ENCODE results near the gene JMJD1C.
"Not testable (repeated sequence)": the region's sequence is repeated elsewhere in the genome, so short reads cannot be mapped to it uniquely, and the experiment has no call there.

The JMJD1C gene

DNA sequence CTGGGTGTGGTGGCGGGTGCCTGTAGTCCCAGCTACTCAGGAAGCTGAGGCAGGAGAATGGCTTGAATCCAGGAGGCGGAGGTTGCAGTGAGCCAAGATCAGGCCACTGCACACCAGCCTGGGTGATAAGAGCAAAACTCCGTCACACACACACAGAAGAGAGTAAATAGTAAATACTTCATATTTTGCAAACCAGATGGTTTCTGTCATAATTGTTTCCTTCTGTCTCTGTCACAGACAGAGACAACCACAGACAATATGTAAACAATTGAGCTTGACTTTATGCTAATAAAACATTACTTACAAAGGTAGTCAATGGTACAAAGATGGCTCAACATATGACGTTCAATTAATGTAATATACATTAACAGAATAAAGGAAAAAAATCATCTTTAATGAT lies 83.7 kb downstream of the JMJD1C start:
- Histone ChIP-seq H3F3A (ENCODE audit: insufficient read depth) (no peaks in the 10 kb centered on the region), H3K9me3 (ENCODE audit: insufficient read depth, low read length) (no peaks in the 10 kb centered on the region), H4K20me1 (ENCODE audit: low read depth, low read length) (no peaks in the 10 kb centered on the region), H3K36me3 (ENCODE audit: low read length) (no peaks in the 10 kb centered on the region), H3K9me2 (replicated peaks; ENCODE audit: insufficient read depth, low read length) (no peaks in the 10 kb centered on the region), H3K4me3 (ENCODE audit: insufficient read depth, low read length, poor library complexity, severe bottlenecking) (no peak overlapping the region), H3K4me2 (ENCODE audit: low read depth, low read length, poor library complexity, severe bottlenecking) (no peak overlapping the region), H3K79me2 (ENCODE audit: insufficient read depth, low read length) (peaks cover 19% of the 10 kb centered on the region), H3K27ac (ENCODE audit: low read depth, low read length) (no peak overlapping the region), H2AFZ (ENCODE audit: low read depth, low read length, severe bottlenecking) (no peak overlapping the region), H3K9ac (ENCODE audit: low read length) (no peak overlapping the region), H3K27me3 (ENCODE audit: low read length) (no peaks in the 10 kb centered on the region)
- TF ChIP-seq EZH2phosphoT487 (conservative IDR thresholded peaks at IDR 0.05; ENCODE audit: low read length): no peak
- TF ChIP-seq, protein P1, sequence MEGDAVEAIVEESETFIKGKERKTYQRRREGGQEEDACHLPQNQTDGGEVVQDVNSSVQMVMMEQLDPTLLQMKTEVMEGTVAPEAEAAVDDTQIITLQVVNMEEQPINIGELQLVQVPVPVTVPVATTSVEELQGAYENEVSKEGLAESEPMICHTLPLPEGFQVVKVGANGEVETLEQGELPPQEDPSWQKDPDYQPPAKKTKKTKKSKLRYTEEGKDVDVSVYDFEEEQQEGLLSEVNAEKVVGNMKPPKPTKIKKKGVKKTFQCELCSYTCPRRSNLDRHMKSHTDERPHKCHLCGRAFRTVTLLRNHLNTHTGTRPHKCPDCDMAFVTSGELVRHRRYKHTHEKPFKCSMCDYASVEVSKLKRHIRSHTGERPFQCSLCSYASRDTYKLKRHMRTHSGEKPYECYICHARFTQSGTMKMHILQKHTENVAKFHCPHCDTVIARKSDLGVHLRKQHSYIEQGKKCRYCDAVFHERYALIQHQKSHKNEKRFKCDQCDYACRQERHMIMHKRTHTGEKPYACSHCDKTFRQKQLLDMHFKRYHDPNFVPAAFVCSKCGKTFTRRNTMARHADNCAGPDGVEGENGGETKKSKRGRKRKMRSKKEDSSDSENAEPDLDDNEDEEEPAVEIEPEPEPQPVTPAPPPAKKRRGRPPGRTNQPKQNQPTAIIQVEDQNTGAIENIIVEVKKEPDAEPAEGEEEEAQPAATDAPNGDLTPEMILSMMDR (IDR thresholded peaks at IDR 0.05; ENCODE audit: insufficient read depth, low read length, poor library complexity, severe bottlenecking): no peak

DNA sequence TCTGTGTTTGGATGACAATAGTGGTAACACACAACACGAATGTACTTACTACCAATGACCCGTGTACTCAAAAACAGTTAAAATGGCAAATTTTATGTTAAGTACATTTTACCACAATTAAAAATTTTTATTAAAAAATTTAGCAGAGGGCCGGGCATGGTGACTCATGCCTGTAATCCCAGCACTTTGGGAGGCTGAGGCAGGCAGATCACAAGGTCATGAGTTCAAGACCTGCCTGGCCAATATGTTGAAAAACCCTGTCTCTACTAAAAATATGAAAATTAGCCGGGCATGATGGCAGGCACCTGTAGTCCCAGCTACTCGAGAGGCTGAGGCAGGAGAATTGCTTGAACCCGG lies 88.5 kb downstream of the JMJD1C start:
- not testable (repeated sequence) for H4K20me1 ChIP-seq (ENCODE audit: low read depth, low read length); H3F3A ChIP-seq (ENCODE audit: insufficient read depth); H3K9me2 ChIP-seq (replicated peaks; ENCODE audit: insufficient read depth, low read length); H3K9ac ChIP-seq (ENCODE audit: low read length); H3K27ac ChIP-seq (ENCODE audit: low read depth, low read length); H3K27me3 ChIP-seq (ENCODE audit: low read length); H3K4me3 ChIP-seq (ENCODE audit: insufficient read depth, low read length, poor library complexity, severe bottlenecking); H3K36me3 ChIP-seq (ENCODE audit: low read length); H2AFZ ChIP-seq (ENCODE audit: low read depth, low read length, severe bottlenecking); H3K9me3 ChIP-seq (ENCODE audit: insufficient read depth, low read length); H3K79me2 ChIP-seq (ENCODE audit: insufficient read depth, low read length)
- peak overlapping the region; percentile 29 for H3K4me2 ChIP-seq (ENCODE audit: low read depth, low read length, poor library complexity, severe bottlenecking)

DNA sequence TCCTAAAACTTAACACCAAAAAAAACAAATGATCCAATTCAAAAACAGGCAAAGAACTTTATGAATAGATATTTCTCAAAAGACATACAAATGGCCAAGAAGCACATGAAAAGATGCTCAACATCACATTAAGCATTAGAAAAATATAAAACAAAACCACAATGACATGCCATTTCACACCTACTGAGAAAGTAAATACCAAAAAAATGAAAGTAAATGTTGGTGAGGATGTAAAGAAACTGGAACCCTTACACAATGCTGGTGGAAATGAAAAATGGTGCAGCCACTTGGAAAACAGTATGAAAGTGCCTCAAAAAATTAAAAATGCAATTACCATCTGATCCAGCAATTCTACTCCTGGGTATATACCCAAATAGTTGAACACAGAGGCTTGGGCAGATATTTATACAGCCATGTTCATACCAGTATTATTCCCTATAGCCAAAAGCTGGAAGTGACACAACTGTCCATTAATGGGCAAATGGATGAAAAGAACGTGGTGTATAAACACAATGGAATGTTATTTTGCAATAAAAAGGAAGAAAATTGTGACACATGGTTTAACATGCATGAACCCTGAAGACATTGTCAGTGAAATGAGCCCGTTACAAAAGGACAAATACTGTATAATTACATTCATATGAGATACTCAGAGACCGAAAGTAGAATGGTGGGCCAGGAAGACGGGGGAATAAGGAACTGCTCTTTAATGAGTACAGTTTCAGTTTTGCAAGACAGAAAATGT lies 89.0 kb downstream of the JMJD1C start:
- Histone ChIP-seq H3K9me3 (ENCODE audit: insufficient read depth, low read length) (no peaks in the 10 kb centered on the region), H3K9ac (ENCODE audit: low read length) (no peak overlapping the region), H3K4me3 (ENCODE audit: insufficient read depth, low read length, poor library complexity, severe bottlenecking) (no peak overlapping the region), H3K36me3 (ENCODE audit: low read length) (no peaks in the 10 kb centered on the region), H4K20me1 (ENCODE audit: low read depth, low read length) (peaks cover 9% of the 10 kb centered on the region; the same call in 1 of the 2 replicates), H3K4me2 (ENCODE audit: low read depth, low read length, poor library complexity, severe bottlenecking) (peak overlapping the region; percentile 29), H2AFZ (ENCODE audit: low read depth, low read length, severe bottlenecking) (no peak overlapping the region), H3K27me3 (ENCODE audit: low read length) (no peaks in the 10 kb centered on the region), H3K9me2 (replicated peaks; ENCODE audit: insufficient read depth, low read length) (no peaks in the 10 kb centered on the region), H3K27ac (ENCODE audit: low read depth, low read length) (no peak overlapping the region), H3F3A (ENCODE audit: insufficient read depth) (no peaks in the 10 kb centered on the region), H3K79me2 (ENCODE audit: insufficient read depth, low read length) (0 out of 2 replicates have a peak, but pooled peaks cover 5% of the 10 kb centered on the region)
- TF ChIP-seq, protein P1 (IDR thresholded peaks at IDR 0.05; ENCODE audit: insufficient read depth, low read length, poor library complexity, severe bottlenecking): no peak
- no peak for TF ChIP-seq EZH2phosphoT487 (conservative IDR thresholded peaks at IDR 0.05; ENCODE audit: low read length)

DNA sequence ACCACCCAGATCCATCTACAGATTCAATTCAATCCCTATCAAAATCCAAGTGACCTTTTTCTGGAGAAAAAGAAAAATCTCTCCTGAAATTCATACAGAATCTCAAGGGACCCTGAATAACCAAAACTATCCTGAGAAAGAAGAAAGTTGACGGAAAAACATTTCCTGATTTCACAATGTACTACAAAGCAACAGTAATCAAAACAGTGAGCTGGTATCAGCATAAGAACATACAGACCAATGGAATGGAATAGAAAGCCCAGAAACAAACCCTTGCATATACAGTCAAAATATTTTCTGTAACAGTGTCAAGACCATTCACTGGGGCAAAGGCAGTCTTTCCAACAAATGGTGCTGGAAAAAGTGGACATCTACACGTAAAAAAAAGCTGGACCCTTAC lies 89.9 kb downstream of the JMJD1C start:
- no peaks in the 10 kb centered on the region for H3K27me3 ChIP-seq (ENCODE audit: low read length)
- no peak for TF ChIP-seq EZH2phosphoT487 (conservative IDR thresholded peaks at IDR 0.05; ENCODE audit: low read length)
- TF ChIP-seq, protein P1 (IDR thresholded peaks at IDR 0.05; ENCODE audit: insufficient read depth, low read length, poor library complexity, severe bottlenecking): no peak
- H3F3A ChIP-seq (ENCODE audit: insufficient read depth): no peaks in the 10 kb centered on the region
- peaks cover 9% of the 10 kb centered on the region; the same call in 1 of the 2 replicates for H4K20me1 ChIP-seq (ENCODE audit: low read depth, low read length)
- no peak overlapping the region for H3K4me3 ChIP-seq (ENCODE audit: insufficient read depth, low read length, poor library complexity, severe bottlenecking)
- H3K79me2 ChIP-seq (ENCODE audit: insufficient read depth, low read length): 0 out of 2 replicates have a peak, but pooled peaks cover 5% of the 10 kb centered on the region
- no peak overlapping the region for H3K9ac ChIP-seq (ENCODE audit: low read length)
- H3K36me3 ChIP-seq (ENCODE audit: low read length): no peaks in the 10 kb centered on the region
- no peak overlapping the region for H3K4me2 ChIP-seq (ENCODE audit: low read depth, low read length, poor library complexity, severe bottlenecking)
- no peak overlapping the region for H2AFZ ChIP-seq (ENCODE audit: low read depth, low read length, severe bottlenecking)
- no peaks in the 10 kb centered on the region for H3K9me2 ChIP-seq (replicated peaks; ENCODE audit: insufficient read depth, low read length)
- no peak overlapping the region for H3K27ac ChIP-seq (ENCODE audit: low read depth, low read length)
- H3K9me3 ChIP-seq (ENCODE audit: insufficient read depth, low read length): no peaks in the 10 kb centered on the region

Measured in SU-DHL-6 (cell line).